ENCODE measurements around the gene COPS2.

Gene COPS2

DNA sequence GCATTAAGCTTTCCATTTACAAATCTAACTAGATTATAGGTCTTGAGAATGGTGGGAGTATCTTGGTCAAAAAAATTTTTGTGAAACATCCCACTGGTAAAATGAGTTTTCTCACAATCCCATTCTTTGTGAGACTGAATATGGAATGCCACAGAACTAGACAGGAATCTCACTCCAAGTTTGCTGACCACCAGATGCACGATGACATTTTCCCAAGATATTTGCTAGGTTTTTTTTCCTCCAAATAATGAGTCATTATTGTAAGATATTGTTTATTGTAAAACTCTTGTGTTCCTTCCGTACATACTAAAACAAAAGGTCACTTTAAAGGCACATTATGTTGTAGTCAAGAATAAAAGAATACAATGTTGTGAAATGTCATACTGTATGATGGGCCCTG lies 53.9 kb downstream of the COPS2 start:
- H3K27ac ChIP-seq, result no peak overlapping the region
- no peak for TF ChIP-seq ZFX (IDR thresholded peaks at IDR 0.05; ENCODE audit: borderline replicate concordance)
- TF ChIP-seq, protein P1, sequence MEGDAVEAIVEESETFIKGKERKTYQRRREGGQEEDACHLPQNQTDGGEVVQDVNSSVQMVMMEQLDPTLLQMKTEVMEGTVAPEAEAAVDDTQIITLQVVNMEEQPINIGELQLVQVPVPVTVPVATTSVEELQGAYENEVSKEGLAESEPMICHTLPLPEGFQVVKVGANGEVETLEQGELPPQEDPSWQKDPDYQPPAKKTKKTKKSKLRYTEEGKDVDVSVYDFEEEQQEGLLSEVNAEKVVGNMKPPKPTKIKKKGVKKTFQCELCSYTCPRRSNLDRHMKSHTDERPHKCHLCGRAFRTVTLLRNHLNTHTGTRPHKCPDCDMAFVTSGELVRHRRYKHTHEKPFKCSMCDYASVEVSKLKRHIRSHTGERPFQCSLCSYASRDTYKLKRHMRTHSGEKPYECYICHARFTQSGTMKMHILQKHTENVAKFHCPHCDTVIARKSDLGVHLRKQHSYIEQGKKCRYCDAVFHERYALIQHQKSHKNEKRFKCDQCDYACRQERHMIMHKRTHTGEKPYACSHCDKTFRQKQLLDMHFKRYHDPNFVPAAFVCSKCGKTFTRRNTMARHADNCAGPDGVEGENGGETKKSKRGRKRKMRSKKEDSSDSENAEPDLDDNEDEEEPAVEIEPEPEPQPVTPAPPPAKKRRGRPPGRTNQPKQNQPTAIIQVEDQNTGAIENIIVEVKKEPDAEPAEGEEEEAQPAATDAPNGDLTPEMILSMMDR (IDR thresholded peaks at IDR 0.05), result no peak

DNA sequence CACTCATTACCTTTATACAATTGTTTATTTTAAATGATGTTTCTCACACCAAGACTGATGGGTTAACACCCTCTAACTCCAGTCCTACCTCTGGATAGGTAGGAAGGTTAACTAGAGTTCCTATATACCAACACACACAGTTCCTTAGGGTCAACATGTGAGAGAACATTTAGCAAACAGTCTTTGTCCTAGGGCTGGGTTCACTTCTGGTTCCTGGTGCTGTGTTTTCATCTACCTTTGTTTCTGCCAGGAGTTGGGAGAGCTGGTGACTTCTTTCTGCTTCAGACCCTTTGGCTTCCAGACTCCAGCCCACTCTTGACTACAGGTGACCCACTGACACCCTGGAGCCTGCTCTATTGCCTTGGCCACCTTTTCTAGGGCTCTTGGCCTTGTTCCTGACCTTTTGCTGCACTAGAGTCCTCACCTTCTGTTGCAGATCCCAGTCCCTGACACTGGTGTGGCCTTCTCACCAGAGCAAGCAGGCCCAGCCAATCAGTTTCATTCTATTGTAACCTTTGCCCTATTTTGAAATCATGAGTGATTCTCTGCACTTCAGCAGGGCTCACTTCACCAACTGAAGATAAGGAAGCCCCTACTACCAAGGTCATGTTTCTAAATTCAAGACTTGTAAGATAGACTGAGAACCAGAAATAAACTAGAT lies 59.2 kb downstream of the COPS2 start:
- TF ChIP-seq, protein P1 (IDR thresholded peaks at IDR 0.05), result no peak
- no peak for TF ChIP-seq ZFX (IDR thresholded peaks at IDR 0.05; ENCODE audit: borderline replicate concordance)
- peak overlapping the region; percentile 41 for H3K27ac ChIP-seq

DNA sequence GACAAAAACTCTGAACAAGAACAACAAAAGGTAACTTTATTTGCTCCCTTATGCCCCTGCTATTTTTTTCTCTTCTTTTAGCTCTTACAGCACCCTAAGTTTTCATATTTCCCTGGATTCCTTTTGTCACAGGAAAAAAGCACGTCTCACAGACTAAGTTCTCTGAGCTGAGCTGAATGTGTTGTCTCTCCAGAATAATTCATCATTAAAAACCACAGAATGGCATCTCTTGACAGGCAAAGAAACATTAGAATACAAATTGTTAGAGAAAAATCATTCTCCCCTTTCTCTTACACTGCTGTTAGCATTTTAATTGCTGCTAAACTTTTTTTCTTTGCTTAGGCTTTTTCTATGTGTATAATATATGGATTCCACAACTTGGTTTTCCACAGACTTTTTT lies 60.5 kb downstream of the COPS2 start:
- H3K27ac ChIP-seq, result no peak overlapping the region
- no peak for TF ChIP-seq ZFX (IDR thresholded peaks at IDR 0.05; ENCODE audit: borderline replicate concordance)
- TF ChIP-seq, protein P1 (IDR thresholded peaks at IDR 0.05), result no peak

DNA sequence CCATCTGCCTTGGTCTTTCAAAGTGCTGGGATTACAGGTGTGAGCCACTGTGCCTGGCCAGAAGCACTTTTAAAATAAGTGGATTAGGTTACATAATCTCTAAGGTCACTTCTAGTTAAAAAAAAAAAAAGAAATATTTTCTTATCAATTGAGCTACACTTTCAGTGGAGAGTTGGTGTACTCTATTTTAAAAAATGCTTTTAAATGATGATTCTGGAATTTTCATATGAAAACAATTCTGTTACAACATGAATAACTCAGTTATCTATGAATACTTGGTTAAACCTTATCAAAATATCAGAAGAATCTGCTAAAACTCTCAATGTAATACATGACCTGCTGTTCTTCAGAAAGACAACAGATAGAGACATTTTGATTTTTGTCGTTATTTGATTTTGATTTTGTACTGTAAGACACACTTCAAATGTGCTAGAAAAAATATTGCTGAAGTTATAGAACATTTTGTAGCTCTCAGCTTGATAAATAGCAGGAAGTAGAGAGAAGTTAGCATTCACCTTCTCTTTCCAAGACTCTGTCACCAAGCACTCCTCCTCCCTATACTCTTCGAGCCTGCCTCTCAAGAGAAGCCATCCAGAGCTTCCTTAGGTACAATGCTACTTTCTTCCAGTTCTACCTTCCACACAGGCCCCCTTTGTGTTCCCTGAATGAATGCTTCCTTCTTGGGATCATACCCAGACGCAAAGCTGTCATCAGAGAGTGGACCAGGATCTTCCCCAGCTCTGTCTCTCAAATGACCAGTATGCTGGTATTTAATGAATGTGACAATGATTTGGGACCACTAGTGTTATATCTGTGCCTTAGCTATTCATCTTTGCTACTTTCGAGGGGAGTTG lies 61.9 kb downstream of the COPS2 start:
- no peak overlapping the region for H3K27ac ChIP-seq
- TF ChIP-seq, protein P1 (IDR thresholded peaks at IDR 0.05), result no peak
- no peak for TF ChIP-seq ZFX (IDR thresholded peaks at IDR 0.05; ENCODE audit: borderline replicate concordance)

- no peak overlapping the region for H3K27ac ChIP-seq
Observed at GRCh38 chr15:49088996-49089395, 66.4 kb downstream of the COPS2 start.

GRCh38 chr15:49085696-49086459 lies 69.5 kb downstream of the COPS2 start:
- TF ChIP-seq, protein P1 (IDR thresholded peaks at IDR 0.05), result no peak
- no peak for TF ChIP-seq ZFX (IDR thresholded peaks at IDR 0.05; ENCODE audit: borderline replicate concordance)
- H3K27ac ChIP-seq, result no peak overlapping the region; the same call in 1 of the 2 replicates

More at GRCh38 chr15:49088996-49089395, 66.4 kb downstream of the COPS2 start:
- no peak for TF ChIP-seq ZFX (IDR thresholded peaks at IDR 0.05; ENCODE audit: borderline replicate concordance)
- TF ChIP-seq, protein P1 (IDR thresholded peaks at IDR 0.05), result no peak
